HG02623 (cell line): ENCODE results near the gene PLEK2.
"Not testable (repeated sequence)": the region's sequence is repeated elsewhere in the genome, so short reads cannot be mapped to it uniquely, and the experiment has no call there.

Experiments
- ATAC-seq: cut with Tn5 transposase; IDR thresholded peaks from one replicate; pipeline ENCODE4 v1.9.1; 2021; ENCODE audit warnings: moderate library complexity; ENCODE audit not compliant: unreplicated experiment

The PLEK2 gene

GRCh38 chr14:67411820-67412421, at the start of gene PLEK2:
TSS of gene PLEK2 (minus strand) at chr14:67412165. CDS start at chr14:67412059, 106 bp downstream.
- ATAC-seq, result no peak

- ATAC-seq, result no peak
Measured at GRCh38 chr14:67461341-67461985, 49.5 kb upstream of the PLEK2 start.

GRCh38 chr14:67459336-67459735, 47.4 kb upstream of the PLEK2 start:
- ATAC-seq, result no peak

- ATAC-seq, result no peak
Measured at GRCh38 chr14:67457782-67458181, 45.8 kb upstream of the PLEK2 start.

- no peak for ATAC-seq
Measured at GRCh38 chr14:67456732-67457131, 44.8 kb upstream of the PLEK2 start.

GRCh38 chr14:67453575-67454300, 41.8 kb upstream of the PLEK2 start:
- no peak for ATAC-seq

GRCh38 chr14:67451667-67452066, 39.7 kb upstream of the PLEK2 start:
- ATAC-seq, result not testable (repeated sequence)

GRCh38 chr14:67449096-67449495, 37.1 kb upstream of the PLEK2 start:
- no peak for ATAC-seq

GRCh38 chr14:67447033-67447381, 35.0 kb upstream of the PLEK2 start:
- ATAC-seq, result no peak

GRCh38 chr14:67446371-67447032, 34.5 kb upstream of the PLEK2 start:
- no peak for ATAC-seq

GRCh38 chr14:67444395-67444794, 32.4 kb upstream of the PLEK2 start:
- ATAC-seq, result no peak

GRCh38 chr14:67442139-67442906, 30.4 kb upstream of the PLEK2 start:
- ATAC-seq, result no peak

GRCh38 chr14:67441672-67442071, 29.7 kb upstream of the PLEK2 start:
- no peak for ATAC-seq

GRCh38 chr14:67441256-67441655, 29.3 kb upstream of the PLEK2 start:
- no peak for ATAC-seq

- no peak for ATAC-seq
Measured at GRCh38 chr14:67440513-67440912, 28.5 kb upstream of the PLEK2 start.

GRCh38 chr14:67438969-67439368, 27.0 kb upstream of the PLEK2 start:
- no peak for ATAC-seq

- no peak for ATAC-seq
Measured at GRCh38 chr14:67436006-67436866, 24.3 kb upstream of the PLEK2 start.

GRCh38 chr14:67435603-67436002, 23.6 kb upstream of the PLEK2 start:
- no peak for ATAC-seq

GRCh38 chr14:67432050-67432564, 20.1 kb upstream of the PLEK2 start:
- no peak for ATAC-seq
